Activated naive CD8-positive, alpha-beta T cell treated with anti-CD3 and anti-CD28 coated beads for 36 hours (primary cell): ENCODE data around the gene MAMDC4. TPM values are rescaled to one million over a fixed set of nuclear protein-coding genes. Genes with fewer than 3 reads are reported as not detected.

Source experiments
- DNase-seq: peaks from one replicate; pipeline ENCODE4 v3.0.0; 2021
- H3K27ac Mint-ChIP-seq: one replicate; pipeline ENCODE4 v1.8.0; 2022; ENCODE audit warnings: mild to moderate bottlenecking, moderate library complexity, mixed read lengths
- H3K27me3 Mint-ChIP-seq: one replicate; pipeline ENCODE4 v1.8.0; 2022; ENCODE audit warnings: mild to moderate bottlenecking, mixed read lengths
- H3K36me3 Mint-ChIP-seq: one replicate; pipeline ENCODE4 v1.8.0; 2021; ENCODE audit warnings: mild to moderate bottlenecking, mixed read lengths
- H3K4me1 Mint-ChIP-seq: one replicate; pipeline ENCODE4 v1.8.0; 2021; ENCODE audit warnings: mixed read lengths
- H3K4me3 Mint-ChIP-seq: one replicate; pipeline ENCODE4 v1.8.0; 2022; ENCODE audit warnings: mild to moderate bottlenecking, moderate library complexity, mixed read lengths
- H3K9me3 Mint-ChIP-seq: one replicate; pipeline ENCODE4 v1.8.0; 2022; ENCODE audit warnings: mixed read lengths
- total RNA-seq, 2 experiments: library from RNA; stranded (reverse); gene quantifications; one replicate each; pipeline ENCODE4 v1.2.3, GENCODE V29; 2021

Gene MAMDC4
- total RNA-seq, 2 experiments from 2014 or later: 10.9 to 12.6 TPM

DNA sequence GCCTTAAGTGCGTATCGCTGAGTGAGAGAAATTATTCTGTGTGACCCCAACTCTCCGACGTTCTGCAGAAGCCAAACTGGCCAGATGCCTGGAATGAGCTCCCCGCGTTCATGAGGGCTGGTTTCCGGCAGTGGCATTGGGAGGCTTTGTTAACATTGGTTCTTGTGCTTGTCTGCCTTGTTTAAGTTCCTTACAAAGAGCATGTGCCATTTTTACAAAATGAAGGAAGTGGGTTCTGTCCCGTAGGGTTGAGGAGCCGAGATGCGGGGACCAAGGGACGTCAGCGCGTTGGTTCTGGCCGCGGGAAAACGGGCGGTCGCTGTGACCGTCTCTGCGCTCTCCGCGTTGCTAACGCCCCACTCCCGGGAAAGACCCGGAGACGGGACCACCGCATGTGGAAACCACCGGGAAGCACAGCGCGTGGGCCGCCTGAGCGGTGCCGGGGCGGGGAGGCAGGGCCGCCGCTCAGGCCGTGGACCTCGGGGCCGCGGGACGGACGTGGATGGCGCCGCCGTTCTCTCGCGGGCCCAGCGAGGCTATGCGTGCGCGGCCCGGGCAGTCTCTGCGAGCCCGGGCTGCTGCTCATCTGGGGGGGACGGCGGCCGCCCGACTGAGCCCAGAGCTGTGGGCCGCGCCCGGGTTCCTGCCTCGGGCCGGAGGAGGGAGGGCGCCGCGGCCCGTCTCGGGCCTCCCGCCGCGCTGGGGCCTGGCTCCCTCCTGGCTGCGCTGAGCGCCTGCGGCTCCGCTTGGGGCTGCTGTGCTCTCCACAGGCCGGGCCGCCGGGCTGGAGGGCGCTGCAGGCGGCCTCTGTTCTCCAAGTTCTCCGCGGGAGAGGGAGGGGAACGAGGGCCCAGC is 30.9 kb upstream of the MAMDC4 start:
- Mint-ChIP-seq H3K4me1 (peaks cover 6% of the 10 kb centered on the region), H3K4me3 (peak overlapping the region; percentile 3), H3K36me3 (peaks cover 10% of the 10 kb centered on the region), H3K9me3 (no peaks in the 10 kb centered on the region), H3K27ac (no peak overlapping the region), H3K27me3 (no peaks in the 10 kb centered on the region)
- DNase-seq: no peak

DNA sequence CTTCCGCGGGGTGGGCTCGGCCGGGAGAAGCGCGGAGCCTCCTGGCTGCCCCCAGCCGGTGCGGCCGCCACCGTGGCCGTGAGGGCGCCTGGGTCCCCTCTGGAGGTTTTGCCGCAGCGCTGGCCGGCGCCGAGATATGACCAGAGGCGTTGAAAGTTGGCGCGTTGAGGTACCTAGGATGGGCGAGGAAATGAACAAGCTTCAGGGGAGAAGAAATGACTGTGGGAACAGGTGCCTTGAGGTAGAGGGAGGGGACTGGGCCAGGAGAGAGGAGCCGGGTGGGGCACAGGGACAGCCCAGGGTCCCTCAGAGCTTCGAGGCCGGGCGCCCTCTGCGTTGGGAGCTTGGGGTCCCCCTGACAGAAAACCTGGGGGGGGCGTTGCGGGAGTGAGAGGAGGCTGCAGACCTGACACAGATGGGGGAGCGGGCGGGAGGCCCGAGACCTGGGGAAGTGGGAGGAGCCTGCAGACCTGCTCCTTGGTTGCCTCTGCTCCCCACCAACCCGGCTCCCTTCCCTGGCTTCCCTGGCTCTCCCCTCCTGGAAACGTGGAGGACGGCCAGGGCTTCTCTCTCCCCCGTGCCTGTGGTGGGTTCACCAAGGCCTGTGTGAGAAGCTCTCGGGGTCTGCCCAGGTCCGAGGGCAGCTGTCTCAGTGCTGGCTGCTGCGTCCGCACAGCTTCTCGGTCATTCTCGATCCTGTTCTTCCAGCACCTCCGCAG is 30.2 kb upstream of the MAMDC4 start:
- peaks cover 6% of the 10 kb centered on the region for H3K4me1 Mint-ChIP-seq
- H3K9me3 Mint-ChIP-seq: no peaks in the 10 kb centered on the region
- no peak for DNase-seq
- H3K36me3 Mint-ChIP-seq: peaks cover 6% of the 10 kb centered on the region
- no peaks in the 10 kb centered on the region for H3K27me3 Mint-ChIP-seq
- no peak overlapping the region for H3K27ac Mint-ChIP-seq
- H3K4me3 Mint-ChIP-seq: no peak overlapping the region

GRCh38 chr9:136823136-136824046 is 28.8 kb upstream of the MAMDC4 start:
- Mint-ChIP-seq H3K36me3 (peaks cover 3% of the 10 kb centered on the region), H3K4me3 (no peak overlapping the region), H3K4me1 (peaks cover 6% of the 10 kb centered on the region), H3K27me3 (no peaks in the 10 kb centered on the region), H3K27ac (no peak overlapping the region), H3K9me3 (no peaks in the 10 kb centered on the region)
- no peak for DNase-seq

DNA sequence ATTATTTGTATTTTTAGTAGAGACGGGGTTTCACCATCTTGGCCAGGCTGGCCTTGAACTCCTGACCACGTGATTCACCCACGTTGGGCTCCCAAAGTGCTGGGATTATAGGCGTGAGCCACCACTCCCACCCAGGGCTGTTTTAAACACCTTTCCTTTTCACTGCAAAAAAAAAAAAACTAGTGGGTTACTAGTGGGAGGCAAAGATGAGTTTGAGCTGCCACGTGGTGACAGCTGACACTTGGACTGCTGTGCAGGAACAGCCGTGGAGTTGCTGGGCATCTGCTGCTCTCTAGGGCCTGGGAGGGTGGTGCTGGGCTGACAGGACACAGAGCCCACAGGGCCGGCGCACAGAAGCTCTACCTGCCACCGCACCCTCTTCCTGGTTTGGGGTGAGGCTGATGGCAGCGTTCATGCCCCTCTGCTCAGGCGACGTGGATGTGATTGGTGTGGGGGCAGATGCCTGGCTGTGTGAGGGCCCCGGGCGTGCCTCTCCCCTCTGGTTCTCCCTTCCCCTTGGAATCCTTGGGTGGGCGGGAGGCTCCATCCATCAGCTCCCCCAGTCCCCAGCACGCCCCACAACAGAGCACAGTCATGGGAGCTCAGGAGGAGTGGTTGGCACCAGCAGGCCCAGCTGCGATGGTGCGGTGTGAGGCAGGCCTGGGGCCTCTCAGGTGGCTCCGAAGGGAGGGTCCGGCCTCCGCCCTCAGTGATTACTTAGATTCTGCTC is 27.5 kb upstream of the MAMDC4 start:
- DNase-seq: no peak
- peaks cover 5% of the 10 kb centered on the region for H3K36me3 Mint-ChIP-seq
- peaks cover 6% of the 10 kb centered on the region for H3K4me1 Mint-ChIP-seq
- H3K4me3 Mint-ChIP-seq: no peak overlapping the region
- no peak overlapping the region for H3K27ac Mint-ChIP-seq
- H3K27me3 Mint-ChIP-seq: no peaks in the 10 kb centered on the region
- no peaks in the 10 kb centered on the region for H3K9me3 Mint-ChIP-seq

- Mint-ChIP-seq H3K27ac (no peak overlapping the region), H3K27me3 (no peaks in the 10 kb centered on the region), H3K4me1 (peaks cover 6% of the 10 kb centered on the region), H3K36me3 (peaks cover 6% of the 10 kb centered on the region), H3K4me3 (no peak overlapping the region), H3K9me3 (no peaks in the 10 kb centered on the region)
- no peak for DNase-seq
These were observed 26.6 kb upstream of the MAMDC4 start for GRCh38 chr9:136825295-136826187.

- H3K27ac Mint-ChIP-seq: no peak overlapping the region
- peaks cover 3% of the 10 kb centered on the region for H3K4me1 Mint-ChIP-seq
- no peaks in the 10 kb centered on the region for H3K27me3 Mint-ChIP-seq
- DNase-seq: no peak
- peaks cover 2% of the 10 kb centered on the region for H3K36me3 Mint-ChIP-seq
- H3K4me3 Mint-ChIP-seq: no peak overlapping the region
- no peaks in the 10 kb centered on the region for H3K9me3 Mint-ChIP-seq
These were observed 26.0 kb upstream of the MAMDC4 start for GRCh38 chr9:136826188-136826541.

- Mint-ChIP-seq H3K36me3 (peaks cover 2% of the 10 kb centered on the region), H3K4me1 (peaks cover 3% of the 10 kb centered on the region), H3K27me3 (no peaks in the 10 kb centered on the region), H3K4me3 (no peak overlapping the region), H3K9me3 (no peaks in the 10 kb centered on the region), H3K27ac (no peak overlapping the region)
- no peak for DNase-seq
These were observed 25.2 kb upstream of the MAMDC4 start for GRCh38 chr9:136826703-136827582.

GRCh38 chr9:136827794-136828473 is 24.2 kb upstream of the MAMDC4 start:
- no peak for DNase-seq
- peaks cover 2% of the 10 kb centered on the region for H3K36me3 Mint-ChIP-seq
- no peak overlapping the region for H3K4me3 Mint-ChIP-seq
- H3K27ac Mint-ChIP-seq: no peak overlapping the region
- H3K4me1 Mint-ChIP-seq: peaks cover 3% of the 10 kb centered on the region
- H3K9me3 Mint-ChIP-seq: no peaks in the 10 kb centered on the region
- H3K27me3 Mint-ChIP-seq: no peaks in the 10 kb centered on the region

- no peaks in the 10 kb centered on the region for H3K27me3 Mint-ChIP-seq
- H3K9me3 Mint-ChIP-seq: no peaks in the 10 kb centered on the region
- peaks cover 2% of the 10 kb centered on the region for H3K36me3 Mint-ChIP-seq
- H3K4me3 Mint-ChIP-seq: no peak overlapping the region
- H3K4me1 Mint-ChIP-seq: no peaks in the 10 kb centered on the region
- H3K27ac Mint-ChIP-seq: no peak overlapping the region
- no peak for DNase-seq
These were observed 23.5 kb upstream of the MAMDC4 start for GRCh38 chr9:136828474-136829140.

- Mint-ChIP-seq H3K27me3 (no peaks in the 10 kb centered on the region), H3K4me3 (no peak overlapping the region), H3K36me3 (peaks cover 2% of the 10 kb centered on the region), H3K9me3 (no peaks in the 10 kb centered on the region), H3K4me1 (no peaks in the 10 kb centered on the region), H3K27ac (no peak overlapping the region)
- DNase-seq: no peak
These were observed 22.7 kb upstream of the MAMDC4 start for GRCh38 chr9:136829412-136829811.

DNA sequence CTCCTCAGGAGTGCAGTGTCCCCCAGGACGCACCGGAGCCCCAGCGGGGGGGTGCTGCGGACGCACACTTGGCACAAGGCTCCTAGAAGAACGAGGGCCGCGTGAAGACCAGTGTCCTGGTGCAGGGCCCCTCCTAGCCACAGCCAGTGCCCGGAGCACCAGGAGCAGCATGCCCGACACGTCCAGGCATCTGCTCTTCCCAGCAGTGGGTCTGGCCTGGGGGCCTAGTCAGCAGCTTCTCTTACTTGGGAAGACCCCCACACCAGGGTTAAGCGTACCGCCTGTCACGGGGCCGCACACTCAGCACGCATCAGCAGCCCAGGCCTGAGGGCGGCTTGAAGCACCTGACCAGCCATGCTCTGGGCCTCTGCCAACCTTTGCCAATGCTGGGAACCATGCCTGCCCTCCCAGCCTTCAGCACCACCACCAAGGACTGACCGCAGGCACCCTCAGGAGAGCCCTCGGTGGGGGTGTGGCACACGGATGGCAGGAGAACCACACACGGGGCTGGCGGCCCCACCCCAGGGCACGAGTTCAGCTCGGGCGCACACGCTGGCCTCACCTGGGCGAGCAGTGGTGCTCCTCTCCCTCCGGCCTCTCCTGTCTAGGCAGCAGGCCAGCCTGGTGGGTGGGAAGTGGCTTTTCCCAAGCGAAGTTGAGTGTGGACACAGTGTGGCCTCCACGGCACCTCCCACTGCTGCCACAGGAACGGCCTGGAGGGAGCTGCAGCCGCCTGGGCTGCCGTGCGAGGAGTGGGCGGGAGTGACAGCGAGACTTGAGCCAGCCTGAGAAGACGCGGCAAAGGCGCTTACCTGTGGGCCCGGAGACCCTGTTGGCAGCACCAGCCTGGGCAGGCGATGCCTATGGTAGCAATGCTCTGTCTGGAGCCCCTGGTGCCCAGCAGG is 21.9 kb upstream of the MAMDC4 start:
- Mint-ChIP-seq H3K27me3 (no peaks in the 10 kb centered on the region), H3K9me3 (no peaks in the 10 kb centered on the region), H3K27ac (no peak overlapping the region), H3K4me3 (no peak overlapping the region), H3K4me1 (no peaks in the 10 kb centered on the region), H3K36me3 (peaks cover 2% of the 10 kb centered on the region)
- DNase-seq: no peak
